DND-41 (cell line): ENCODE measurements around the gene CAV2.

Experiments
- EZH2 ChIP-seq: IDR thresholded peaks from 3 replicates; pipeline ENCODE4 v1.6.1; 2012; ENCODE audit warnings: borderline replicate concordance, low read depth, mild to moderate bottlenecking, moderate library complexity, low read length, inconsistent platforms; ENCODE audit not compliant: severe bottlenecking
- TF ChIP-seq, protein P1 (sequence below): IDR thresholded peaks from 2 replicates; pipeline ENCODE4 v1.5.1; 2012; ENCODE audit warnings: borderline replicate concordance, low read length, moderate library complexity, mild to moderate bottlenecking; ENCODE audit not compliant: poor library complexity, severe bottlenecking; ENCODE audit errors: extremely low read depth

DNA sequence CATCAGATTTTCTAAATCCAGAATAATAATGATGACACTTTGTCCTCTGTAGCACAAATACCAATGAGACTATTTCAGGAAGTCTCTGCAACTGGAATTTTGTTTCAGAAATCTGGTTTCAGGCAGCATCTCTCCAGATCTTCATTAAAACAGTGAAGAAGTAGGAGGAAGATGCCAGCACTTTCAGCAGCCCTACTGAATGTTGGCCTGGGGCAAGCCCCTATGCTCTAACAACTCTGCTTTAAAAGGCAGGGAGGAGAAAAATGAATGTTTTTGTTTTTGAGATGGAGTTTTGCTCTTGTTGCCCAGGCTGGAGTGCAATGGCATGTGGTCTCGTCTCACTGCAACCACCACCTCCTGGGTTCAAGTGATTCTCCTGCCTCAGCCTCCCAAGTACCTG lies 18.1 kb downstream of the CAV2 start:
- TF ChIP-seq, protein P1, sequence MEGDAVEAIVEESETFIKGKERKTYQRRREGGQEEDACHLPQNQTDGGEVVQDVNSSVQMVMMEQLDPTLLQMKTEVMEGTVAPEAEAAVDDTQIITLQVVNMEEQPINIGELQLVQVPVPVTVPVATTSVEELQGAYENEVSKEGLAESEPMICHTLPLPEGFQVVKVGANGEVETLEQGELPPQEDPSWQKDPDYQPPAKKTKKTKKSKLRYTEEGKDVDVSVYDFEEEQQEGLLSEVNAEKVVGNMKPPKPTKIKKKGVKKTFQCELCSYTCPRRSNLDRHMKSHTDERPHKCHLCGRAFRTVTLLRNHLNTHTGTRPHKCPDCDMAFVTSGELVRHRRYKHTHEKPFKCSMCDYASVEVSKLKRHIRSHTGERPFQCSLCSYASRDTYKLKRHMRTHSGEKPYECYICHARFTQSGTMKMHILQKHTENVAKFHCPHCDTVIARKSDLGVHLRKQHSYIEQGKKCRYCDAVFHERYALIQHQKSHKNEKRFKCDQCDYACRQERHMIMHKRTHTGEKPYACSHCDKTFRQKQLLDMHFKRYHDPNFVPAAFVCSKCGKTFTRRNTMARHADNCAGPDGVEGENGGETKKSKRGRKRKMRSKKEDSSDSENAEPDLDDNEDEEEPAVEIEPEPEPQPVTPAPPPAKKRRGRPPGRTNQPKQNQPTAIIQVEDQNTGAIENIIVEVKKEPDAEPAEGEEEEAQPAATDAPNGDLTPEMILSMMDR = no peak
- TF ChIP-seq EZH2 = no peak
